Duodenal mucosa (tissue), 2 donors: Measurements from ENCODE around the gene PDZD4.

ENCODE experiments used
- H3K27ac ChIP-seq: one replicate; pipeline ENCODE4 v1.7.0; 2013; ENCODE audit warnings: low read depth, low read length
- H3K27me3 ChIP-seq, 2 donors: one replicate each; pipeline ENCODE4 v1.7.0; 2013; ENCODE audit warnings: low read length in 2 of 2, control low read depth in 1 of 2; ENCODE audit not compliant: insufficient read depth in 2 of 2, control insufficient read depth in 1 of 2
- H3K36me3 ChIP-seq, 2 donors: one replicate each; pipeline ENCODE4 v1.7.0; 2013; ENCODE audit warnings: low read length in 2 of 2, control low read depth in 1 of 2; ENCODE audit not compliant: insufficient read depth in 2 of 2, control insufficient read depth in 1 of 2
- H3K4me1 ChIP-seq, 2 donors: one replicate each; pipeline ENCODE4 v1.7.0; 2013; ENCODE audit warnings: low read length in 2 of 2, control low read depth in 1 of 2; ENCODE audit not compliant: insufficient read depth in 2 of 2, control insufficient read depth in 1 of 2
- H3K4me3 ChIP-seq, 2 donors: one replicate each; pipeline ENCODE4 v1.7.0; 2013; ENCODE audit warnings: low read length in 2 of 2, low read depth in 1 of 2
- H3K9ac ChIP-seq, 2 donors: one replicate each; pipeline ENCODE4 v1.7.0; 2013; ENCODE audit warnings: low read length in 2 of 2, low read depth in 1 of 2
- H3K9me3 ChIP-seq, 2 donors: one replicate each; pipeline ENCODE4 v1.7.0; 2013; ENCODE audit warnings: low read length in 2 of 2, control low read depth in 1 of 2; ENCODE audit not compliant: control insufficient read depth in 1 of 2

Gene PDZD4

DNA sequence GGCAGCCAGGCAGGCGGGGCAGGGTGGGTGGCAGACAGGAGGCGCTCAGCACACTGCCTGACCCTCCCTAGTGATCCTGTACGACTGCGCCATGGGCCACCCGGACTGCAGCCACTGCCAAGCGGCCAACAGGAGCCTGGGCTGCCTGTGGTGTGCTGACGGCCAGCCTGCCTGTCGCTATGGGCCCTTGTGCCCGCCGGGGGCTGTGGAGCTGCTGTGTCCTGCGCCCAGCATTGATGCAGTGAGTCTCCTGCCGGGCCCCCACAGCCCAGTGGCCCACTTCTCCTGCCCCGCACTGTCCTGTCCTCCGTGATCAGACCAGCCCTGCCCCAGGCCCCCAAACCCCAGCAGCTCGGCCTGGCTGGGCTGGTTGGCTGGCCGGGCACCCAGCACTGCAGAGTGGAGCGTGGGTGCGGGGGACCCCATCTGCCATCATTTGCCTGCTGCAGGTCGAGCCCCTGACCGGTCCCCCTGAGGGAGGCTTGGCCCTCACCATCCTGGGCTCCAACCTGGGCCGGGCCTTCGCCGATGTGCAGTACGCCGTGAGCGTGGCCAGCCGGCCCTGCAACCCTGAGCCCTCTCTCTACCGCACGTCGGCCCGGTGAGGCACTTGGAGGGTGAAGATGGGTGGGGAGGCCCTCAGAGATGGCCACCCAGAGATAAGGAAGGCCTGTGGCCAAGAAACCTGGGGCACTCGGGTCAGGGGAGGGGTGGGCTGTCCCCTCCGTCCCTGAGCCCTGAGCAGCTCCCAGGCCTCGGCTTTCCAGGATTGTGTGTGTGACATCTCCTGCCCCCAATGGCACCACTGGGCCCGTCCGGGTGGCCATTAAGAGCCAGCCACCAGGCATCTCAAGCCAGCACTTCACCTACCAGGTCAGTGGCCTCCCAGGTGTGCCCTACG, 58.7 kb downstream of the PDZD4 start:
- H3K4me3 ChIP-seq = no peak overlapping the region
- H3K4me1 ChIP-seq = no peaks in the 10 kb centered on the region
- H3K9me3 ChIP-seq = no peaks in the 10 kb centered on the region
- H3K27ac ChIP-seq = no peak overlapping the region
- no peaks in the 10 kb centered on the region for H3K36me3 ChIP-seq
- H3K27me3 ChIP-seq = no peaks in the 10 kb centered on the region
- no peak overlapping the region for H3K9ac ChIP-seq

DNA sequence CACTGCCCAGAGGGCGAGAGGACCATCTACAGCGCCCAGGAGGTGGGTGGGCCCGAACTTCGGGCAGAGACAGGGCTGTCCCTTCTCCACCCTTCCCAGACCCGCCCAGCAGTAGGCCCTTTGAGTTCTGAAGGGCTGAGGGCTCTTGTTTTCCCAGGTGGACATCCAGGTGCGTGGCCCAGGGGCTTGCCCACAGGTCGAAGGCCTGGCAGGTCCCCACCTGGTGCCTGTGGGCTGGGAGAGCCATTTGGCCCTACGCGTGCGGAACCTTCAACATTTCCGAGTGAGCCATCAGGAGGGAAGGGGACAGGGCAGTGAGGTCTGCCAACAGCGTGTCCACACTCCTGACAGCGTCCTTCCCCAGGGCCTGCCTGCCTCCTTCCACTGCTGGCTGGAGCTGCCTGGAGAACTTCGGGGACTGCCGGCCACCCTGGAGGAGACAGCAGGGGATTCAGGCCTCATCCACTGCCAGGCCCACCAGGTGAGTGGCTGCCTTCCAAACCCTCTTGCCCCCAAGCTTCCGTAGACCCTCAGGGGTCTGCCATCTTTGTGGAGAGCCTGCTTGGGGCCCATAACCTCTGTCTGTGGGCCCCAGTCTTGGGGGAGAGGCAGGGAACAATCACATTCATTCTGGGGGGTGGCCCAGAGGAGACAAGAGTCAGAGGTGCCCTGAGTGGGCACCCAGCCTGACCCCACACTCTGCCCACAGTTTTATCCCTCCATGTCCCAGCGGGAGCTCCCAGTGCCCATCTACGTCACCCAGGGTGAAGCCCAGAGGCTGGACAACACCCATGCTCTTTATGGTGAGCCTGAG, 59.5 kb downstream of the PDZD4 start:
- no peak overlapping the region for H3K9ac ChIP-seq

DNA sequence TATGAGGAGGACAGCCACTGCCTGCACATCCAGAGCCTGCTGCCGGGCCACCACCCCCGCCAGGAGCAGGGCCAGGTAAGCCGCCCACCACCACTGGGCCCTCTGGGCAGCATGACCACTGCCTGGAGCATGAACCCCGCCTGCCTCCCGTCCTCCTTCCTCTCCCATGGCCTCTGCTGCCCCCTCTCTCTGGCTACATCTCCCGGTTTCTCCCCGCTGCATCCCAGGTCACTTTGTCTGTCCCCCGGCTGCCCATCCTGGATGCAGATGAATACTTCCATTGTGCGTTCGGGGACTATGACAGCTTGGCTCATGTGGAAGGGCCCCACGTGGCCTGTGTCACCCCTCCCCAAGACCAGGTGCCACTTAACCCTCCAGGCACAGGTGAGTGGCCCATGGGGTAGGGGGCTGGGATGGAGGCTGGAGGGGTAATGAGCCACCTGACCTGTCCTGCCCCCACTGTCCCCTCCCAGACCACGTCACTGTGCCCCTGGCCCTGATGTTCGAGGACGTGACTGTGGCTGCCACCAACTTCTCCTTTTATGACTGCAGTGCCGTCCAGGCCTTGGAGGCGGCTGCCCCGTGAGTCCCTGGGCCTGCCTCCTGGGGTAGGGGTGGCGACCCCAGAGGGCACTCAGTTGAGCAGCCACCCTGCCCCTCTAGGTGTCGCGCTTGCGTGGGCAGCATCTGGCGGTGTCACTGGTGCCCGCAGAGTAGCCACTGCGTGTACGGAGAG, 60.3 kb downstream of the PDZD4 start:
- H3K27ac ChIP-seq = no peak overlapping the region
- H3K9ac ChIP-seq = no peak overlapping the region
- no peaks in the 10 kb centered on the region for H3K27me3 ChIP-seq
- no peaks in the 10 kb centered on the region for H3K4me1 ChIP-seq
- no peaks in the 10 kb centered on the region for H3K36me3 ChIP-seq
- H3K4me3 ChIP-seq = no peak overlapping the region
- no peaks in the 10 kb centered on the region for H3K9me3 ChIP-seq

More for the DNA sequence above, 59.5 kb downstream of the PDZD4 start:
- H3K36me3 ChIP-seq = no peaks in the 10 kb centered on the region
- no peak overlapping the region for H3K27ac ChIP-seq
- no peaks in the 10 kb centered on the region for H3K27me3 ChIP-seq
- H3K4me1 ChIP-seq = no peaks in the 10 kb centered on the region
- no peak overlapping the region for H3K4me3 ChIP-seq
- no peaks in the 10 kb centered on the region for H3K9me3 ChIP-seq

DNA sequence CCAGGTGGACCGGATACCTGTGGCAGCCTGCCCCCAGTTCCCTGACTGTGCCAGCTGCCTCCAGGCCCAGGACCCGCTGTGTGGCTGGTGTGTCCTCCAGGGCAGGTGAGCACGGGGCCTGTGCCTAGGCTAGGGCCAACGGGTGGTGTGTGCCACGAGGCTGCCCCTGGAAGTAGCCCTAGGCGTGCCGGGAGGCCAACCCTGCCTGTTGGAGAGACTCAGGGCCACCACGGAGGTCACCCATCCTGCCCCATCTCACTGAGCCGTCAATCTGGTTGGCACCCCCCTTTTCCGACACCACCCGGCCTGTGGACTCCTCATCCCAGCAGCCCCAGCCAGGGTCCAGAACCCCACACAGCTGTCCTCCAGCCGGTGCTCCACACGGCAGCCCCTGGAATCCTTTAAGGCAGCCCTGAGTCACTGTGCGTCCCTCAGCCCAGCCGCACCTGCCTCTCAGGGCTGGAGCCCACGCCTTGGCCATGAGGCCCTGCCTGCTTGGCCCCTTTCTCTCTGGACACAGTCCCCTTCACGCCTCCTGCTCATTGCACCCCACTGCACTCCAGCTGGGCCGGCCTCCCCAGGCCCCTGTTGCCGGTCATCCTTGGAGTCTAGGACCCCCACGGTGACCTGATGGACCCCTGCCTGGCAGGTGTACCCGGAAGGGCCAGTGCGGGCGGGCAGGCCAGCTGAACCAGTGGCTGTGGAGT, 61.0 kb downstream of the PDZD4 start:
- H3K9ac ChIP-seq = no peak overlapping the region
- H3K4me1 ChIP-seq = peaks cover 0 to 3% of the 10 kb centered on the region in 2 donors
- no peak overlapping the region for H3K4me3 ChIP-seq
- H3K9me3 ChIP-seq = no peaks in the 10 kb centered on the region
- no peak overlapping the region for H3K27ac ChIP-seq
- H3K27me3 ChIP-seq = no peaks in the 10 kb centered on the region
- H3K36me3 ChIP-seq = no peaks in the 10 kb centered on the region

DNA sequence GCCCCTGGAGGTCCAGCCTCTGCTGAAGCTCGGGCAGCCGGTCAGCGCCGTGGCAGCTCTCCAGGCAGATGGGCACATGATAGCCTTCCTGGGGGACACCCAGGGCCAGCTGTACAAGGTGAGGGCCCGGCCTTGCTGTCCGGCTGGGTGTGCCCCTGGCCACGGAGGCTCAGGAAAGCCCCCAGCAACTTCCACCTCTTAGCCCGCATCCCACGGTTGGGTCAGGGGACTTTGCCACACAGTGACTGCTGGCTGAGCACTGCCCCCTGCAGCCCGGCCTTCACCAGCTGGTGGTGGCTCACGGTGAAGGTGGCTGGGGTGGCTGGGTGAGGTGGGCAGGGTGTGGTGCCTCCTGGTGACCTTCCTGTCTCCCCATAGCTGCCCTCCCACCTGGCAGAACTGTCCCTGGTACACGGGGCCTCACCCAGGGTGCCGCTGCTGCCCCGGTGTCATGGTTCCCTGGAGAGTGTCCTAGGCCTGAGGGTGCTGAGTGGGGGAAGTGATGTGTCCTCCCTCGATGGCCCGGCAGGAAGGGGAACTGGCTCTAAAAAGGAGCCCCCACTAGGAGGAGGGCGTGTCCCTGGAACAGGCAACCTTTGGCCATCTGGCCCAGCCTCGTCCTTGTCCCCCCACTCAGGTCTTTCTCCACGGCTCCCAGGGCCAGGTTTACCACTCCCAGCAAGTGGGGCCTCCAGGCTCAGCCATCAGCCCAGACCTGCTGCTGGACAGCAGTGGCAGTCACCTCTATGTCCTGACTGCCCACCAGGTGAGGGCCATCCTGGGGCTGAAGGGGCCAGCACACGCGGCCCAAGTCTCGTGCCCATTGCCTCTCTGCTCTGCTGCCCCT, 61.8 kb downstream of the PDZD4 start:
- H3K9ac ChIP-seq = no peak overlapping the region

DNA sequence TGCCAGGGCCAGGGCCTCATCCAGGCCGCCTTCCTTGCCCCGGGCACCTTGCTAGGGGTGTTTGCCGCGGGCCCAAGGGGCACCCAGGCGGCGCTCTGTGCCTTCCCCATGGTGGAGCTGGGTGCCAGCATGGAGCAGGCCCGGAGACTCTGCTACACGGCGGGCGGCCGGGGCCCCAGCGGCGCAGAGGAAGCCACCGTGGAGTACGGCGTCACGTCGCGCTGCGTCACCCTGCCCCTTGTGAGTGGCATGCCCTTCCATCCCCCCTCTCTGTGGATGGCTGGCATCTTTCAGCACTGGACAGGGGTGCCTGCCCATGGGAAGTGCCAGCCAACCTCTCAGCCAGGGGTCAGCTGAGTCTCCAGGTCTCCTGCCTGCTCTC, 62.7 kb downstream of the PDZD4 start:
- Histone ChIP-seq H3K4me3 (no peak overlapping the region), H3K27ac (no peak overlapping the region), H3K9ac (no peak overlapping the region)

More for the DNA sequence above, 61.8 kb downstream of the PDZD4 start:
- no peaks in the 10 kb centered on the region for H3K9me3 ChIP-seq
- no peaks in the 10 kb centered on the region for H3K27me3 ChIP-seq
- H3K4me1 ChIP-seq = peaks cover 0 to 7% of the 10 kb centered on the region in 2 donors
- no peaks in the 10 kb centered on the region for H3K36me3 ChIP-seq
- H3K4me3 ChIP-seq = no peak overlapping the region
- no peak overlapping the region for H3K27ac ChIP-seq

DNA sequence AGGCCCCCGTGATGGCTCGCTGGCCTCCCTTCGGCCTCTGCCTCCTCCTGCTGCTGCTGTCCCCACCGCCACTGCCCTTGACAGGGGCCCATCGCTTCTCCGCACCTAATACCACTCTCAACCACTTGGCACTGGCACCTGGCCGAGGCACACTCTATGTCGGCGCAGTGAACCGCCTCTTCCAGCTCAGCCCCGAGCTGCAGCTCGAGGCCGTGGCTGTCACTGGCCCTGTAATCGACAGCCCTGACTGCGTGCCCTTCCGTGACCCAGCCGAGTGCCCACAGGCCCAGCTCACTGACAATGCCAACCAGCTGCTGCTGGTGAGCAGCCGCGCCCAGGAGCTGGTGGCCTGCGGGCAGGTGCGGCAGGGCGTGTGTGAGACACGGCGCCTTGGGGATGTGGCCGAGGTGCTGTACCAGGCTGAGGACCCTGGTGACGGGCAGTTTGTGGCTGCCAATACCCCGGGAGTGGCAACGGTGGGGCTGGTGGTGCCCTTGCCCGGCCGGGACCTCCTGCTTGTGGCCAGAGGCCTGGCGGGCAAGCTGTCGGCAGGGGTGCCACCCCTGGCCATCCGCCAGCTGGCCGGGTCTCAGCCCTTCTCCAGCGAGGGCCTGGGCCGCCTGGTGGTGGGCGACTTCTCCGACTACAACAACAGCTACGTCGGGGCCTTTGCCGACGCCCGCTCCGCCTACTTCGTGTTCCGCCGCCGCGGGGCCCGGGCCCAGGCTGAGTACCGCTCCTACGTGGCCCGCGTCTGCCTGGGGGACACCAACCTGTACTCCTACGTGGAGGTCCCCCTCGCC, 63.3 kb downstream of the PDZD4 start:
- Histone ChIP-seq H3K27ac (no peak overlapping the region), H3K27me3 (no peaks in the 10 kb centered on the region), H3K36me3 (no peaks in the 10 kb centered on the region), H3K9ac (no peak overlapping the region), H3K4me3 (no peak overlapping the region), H3K9me3 (no peaks in the 10 kb centered on the region), H3K4me1 (peaks cover 0 to 7% of the 10 kb centered on the region in 2 donors)

More for the DNA sequence above, 62.7 kb downstream of the PDZD4 start:
- Histone ChIP-seq H3K36me3 (no peaks in the 10 kb centered on the region), H3K4me1 (peaks cover 0 to 7% of the 10 kb centered on the region in 2 donors), H3K27me3 (no peaks in the 10 kb centered on the region), H3K9me3 (no peaks in the 10 kb centered on the region)

DNA sequence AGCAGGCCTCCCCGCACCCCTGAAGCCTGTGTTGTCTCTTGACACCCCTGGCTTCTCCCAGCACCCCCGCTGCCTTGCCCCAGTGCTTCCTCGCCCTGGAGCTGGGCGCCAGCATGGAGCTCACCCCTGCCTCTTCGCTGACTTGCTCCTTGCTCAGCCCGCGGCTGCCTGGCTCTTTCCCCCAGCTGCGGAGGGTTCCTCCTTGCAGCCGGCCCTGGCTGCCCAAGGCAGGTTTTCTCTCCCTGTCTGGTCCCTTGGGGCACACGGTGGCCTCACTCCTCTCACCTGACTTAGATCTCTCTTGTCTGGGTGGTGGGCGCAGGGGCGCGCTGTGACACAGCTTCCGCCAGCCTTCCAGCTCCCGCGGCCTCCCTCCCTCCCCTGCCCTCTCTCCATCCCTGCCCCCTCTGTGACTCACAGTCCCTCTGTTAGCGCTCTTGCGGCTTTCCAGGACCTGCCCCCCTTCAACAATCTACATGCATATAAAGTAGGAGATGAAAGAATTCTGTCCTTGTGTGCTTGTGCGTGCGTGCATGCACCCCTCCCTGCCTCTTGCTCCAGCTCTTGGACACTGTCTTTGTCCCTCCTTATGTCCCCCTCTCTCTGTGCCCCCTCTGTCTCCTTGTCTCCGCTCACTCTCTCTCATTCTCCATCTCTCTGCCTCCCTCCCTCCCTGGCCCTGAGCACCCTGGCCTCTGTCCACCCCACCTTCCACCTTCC, 64.1 kb downstream of the PDZD4 start:
- H3K9ac ChIP-seq = no peak overlapping the region
- H3K27ac ChIP-seq = no peak overlapping the region
- H3K27me3 ChIP-seq = no peaks in the 10 kb centered on the region
- no peaks in the 10 kb centered on the region for H3K9me3 ChIP-seq
- H3K4me1 ChIP-seq = peaks cover 0 to 7% of the 10 kb centered on the region in 2 donors
- no peaks in the 10 kb centered on the region for H3K36me3 ChIP-seq
- H3K4me3 ChIP-seq = no peak overlapping the region
